ENCODE data around the gene ZNF785. TPM values are rescaled to one million over a fixed set of nuclear protein-coding genes. Genes with fewer than 3 reads are reported as not detected.
A peak's percentile ranks its signal among the peaks of the same experiment; 100 is the strongest.

Gene ZNF785
- total RNA-seq, 1 donor, result 8.1 TPM

DNA sequence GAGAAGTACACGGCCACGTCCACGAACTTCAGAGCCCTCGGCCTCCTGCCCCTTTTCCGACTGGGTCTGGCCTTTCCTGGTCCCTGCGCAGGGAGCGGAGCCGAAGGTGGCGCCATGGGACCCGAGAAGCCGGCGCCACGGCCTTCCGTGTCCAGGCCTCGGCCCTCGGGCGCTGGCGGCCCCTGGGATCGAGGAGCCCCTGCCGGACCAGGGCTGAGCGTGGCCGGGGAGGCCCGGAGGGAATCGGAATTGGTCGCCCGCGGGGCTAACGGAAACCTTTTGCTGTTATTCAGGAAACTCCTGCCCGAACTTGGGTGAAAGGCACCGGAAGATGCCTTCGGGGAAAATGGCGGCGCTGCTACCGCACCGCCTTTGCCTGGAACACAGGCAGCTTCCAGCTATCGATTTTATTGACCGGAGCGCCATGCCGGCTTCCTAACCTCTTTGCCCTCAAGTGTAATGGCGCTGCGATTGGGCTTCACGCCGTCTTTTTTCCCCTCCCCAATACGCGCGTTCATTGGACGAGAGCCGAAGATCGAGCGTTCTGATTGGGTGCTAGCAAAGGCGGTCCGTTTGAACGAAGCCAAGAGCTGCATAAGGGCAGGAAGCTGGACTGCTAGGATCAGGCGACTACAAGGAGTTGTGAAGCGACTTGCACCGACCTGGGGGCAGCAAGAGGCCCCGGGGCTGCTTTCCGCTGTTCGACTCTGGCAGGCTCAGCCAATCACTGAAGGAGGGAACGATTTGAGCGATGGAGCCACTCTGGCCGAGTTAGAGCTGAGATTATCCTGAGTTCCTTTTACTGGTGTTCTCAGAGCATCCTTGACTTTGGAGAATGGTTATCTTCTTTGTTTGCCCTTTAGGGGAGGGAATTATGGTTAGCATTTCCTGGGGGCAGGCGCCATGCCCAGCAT, 24.7 kb upstream of the ZNF785 start, which contains the start of gene ZNF689:
Gene ZNF689 (minus strand): TSS at position 464 of the 914 bp plus-strand sequence. CDS start 348 bp downstream, at position 116.
- peak; percentile 98 for DNase-seq (ENCODE audit: low read depth)
- TF ChIP-seq, protein P1, sequence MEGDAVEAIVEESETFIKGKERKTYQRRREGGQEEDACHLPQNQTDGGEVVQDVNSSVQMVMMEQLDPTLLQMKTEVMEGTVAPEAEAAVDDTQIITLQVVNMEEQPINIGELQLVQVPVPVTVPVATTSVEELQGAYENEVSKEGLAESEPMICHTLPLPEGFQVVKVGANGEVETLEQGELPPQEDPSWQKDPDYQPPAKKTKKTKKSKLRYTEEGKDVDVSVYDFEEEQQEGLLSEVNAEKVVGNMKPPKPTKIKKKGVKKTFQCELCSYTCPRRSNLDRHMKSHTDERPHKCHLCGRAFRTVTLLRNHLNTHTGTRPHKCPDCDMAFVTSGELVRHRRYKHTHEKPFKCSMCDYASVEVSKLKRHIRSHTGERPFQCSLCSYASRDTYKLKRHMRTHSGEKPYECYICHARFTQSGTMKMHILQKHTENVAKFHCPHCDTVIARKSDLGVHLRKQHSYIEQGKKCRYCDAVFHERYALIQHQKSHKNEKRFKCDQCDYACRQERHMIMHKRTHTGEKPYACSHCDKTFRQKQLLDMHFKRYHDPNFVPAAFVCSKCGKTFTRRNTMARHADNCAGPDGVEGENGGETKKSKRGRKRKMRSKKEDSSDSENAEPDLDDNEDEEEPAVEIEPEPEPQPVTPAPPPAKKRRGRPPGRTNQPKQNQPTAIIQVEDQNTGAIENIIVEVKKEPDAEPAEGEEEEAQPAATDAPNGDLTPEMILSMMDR (IDR thresholded peaks at IDR 0.05; ENCODE audit: insufficient read depth, low read length), result no peak
- H3K4me3 ChIP-seq (ENCODE audit: low read depth, low read length), result peak within 1 kb of the TSS; percentile 89

DNA sequence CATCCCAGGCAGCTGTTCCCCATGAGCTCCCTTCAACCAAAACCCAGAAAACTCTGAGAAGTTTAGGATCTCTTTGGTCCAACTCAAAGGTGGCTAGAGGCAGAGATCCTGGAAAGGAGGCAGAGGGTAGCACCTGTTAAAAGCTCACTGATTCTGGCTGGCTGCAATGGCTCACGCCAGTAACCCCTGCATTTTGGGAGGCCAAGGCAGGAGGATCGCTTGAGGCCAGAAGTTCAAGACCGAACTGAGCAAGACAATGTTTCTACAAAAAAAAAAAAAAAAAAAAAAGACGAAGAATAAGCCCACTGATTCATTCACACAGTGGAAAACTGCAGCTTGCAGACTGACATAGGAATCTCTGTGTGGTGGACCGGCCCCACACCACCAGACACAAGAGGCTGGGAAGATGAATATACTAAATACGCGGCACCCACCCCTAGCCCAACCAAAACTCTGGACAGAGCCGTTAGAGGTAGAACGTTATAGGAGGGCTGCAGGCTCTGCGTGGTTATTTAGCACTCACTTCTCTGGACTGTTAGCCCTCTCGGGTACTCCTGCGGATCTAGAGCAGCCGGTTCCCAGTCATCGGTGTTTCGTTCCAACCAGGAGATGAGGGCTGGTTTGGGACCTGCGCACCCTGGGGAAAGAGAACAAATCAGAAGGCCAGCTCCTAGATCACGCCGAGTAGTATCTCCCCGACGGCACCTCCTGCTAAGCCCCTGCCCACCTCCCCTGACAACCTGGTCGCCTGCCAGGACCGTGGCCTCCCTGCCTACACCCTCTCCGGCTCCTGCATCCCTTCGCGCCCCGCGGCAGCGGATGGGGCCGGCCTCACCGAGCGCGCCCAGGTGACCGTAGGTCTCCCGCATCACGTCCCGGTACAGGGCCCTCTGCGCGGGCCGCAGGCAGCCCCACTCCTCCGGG, 23.8 kb upstream of the ZNF785 start:
- DNase-seq (ENCODE audit: low read depth), result peak; percentile 35
- H3K4me3 ChIP-seq (ENCODE audit: low read depth, low read length), result peak overlapping the region; percentile 89
- TF ChIP-seq, protein P1 (IDR thresholded peaks at IDR 0.05; ENCODE audit: insufficient read depth, low read length), result no peak

DNA sequence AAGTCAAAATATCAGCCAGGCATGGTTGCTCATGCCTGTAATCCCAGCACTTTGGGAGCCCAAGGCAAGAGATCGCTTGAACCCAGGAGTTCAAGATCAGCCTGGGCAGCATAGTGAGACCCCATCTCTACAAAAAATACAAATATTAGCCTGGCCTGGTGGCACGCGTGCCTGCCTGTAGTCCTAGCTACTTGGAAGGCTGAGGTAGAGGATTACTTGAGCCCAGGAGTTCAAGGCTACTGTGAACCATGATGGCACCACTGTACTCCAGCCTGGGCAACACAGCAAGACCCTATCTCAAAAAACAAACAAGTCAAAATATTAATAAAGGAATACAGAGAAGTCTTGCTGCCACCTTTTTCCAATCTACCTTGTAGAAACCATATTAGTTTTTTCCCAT, 20.5 kb upstream of the ZNF785 start:
- TF ChIP-seq, protein P1 (IDR thresholded peaks at IDR 0.05; ENCODE audit: insufficient read depth, low read length), result no peak
- no peak for DNase-seq (ENCODE audit: low read depth)
- H3K4me3 ChIP-seq (ENCODE audit: low read depth, low read length), result no peak overlapping the region

DNA sequence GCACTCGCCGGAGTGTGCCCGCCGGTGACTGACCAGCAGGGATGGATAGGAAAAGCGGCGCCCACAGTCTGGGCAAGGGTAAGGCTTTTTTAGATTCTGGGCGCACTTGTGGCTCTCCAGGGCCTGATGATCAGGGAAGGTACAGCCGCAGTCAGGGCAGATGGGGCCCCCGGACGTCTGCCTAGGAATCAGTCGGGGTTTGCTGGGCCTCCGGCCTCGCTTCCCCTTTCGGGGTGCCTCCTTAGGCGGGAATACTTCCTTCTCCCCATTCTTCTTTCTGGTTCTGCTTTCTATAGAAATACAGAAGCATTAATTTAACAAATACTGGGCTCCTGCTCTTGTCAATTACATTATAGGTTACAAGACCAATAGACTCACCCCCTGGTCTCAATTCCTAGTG, 19.7 kb upstream of the ZNF785 start:
- TF ChIP-seq, protein P1 (IDR thresholded peaks at IDR 0.05; ENCODE audit: insufficient read depth, low read length), result no peak

DNA sequence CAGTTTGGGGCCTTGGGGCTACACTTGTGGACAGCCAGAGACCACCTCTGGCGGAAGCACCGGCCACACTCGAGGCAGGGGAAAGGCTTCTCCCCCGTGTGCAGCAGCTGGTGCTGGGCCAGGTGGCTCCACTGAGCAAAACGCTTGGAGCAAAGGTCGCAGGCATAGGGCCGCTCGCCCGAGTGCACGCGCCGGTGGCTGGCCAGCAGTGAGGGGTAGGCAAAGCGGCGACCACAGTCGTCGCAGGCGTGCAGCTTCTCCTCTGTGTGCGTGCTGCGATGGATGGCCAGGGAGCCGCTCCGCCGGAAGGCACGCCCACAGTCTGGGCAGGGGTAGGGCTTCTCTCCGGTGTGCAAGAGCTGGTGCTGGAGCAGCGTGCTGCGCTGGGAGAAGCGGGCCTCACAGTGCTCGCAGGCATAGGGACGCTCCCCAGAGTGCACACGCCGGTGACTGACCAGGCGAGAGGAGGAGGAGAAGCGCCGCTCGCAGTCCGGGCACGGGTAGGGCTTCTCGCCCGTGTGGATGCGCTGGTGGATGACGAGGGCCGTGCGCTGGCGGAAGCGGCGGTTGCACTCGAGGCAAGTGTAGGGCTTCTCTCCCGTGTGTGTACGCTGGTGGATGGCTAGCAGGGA, 18.9 kb upstream of the ZNF785 start:
- TF ChIP-seq, protein P1 (IDR thresholded peaks at IDR 0.05; ENCODE audit: insufficient read depth, low read length), result no peak
- no peak overlapping the region for H3K4me3 ChIP-seq (ENCODE audit: low read depth, low read length)
- no peak for DNase-seq (ENCODE audit: low read depth)

More for the DNA sequence above, 19.7 kb upstream of the ZNF785 start:
- no peak overlapping the region for H3K4me3 ChIP-seq (ENCODE audit: low read depth, low read length)
- DNase-seq (ENCODE audit: low read depth), result no peak

DNA sequence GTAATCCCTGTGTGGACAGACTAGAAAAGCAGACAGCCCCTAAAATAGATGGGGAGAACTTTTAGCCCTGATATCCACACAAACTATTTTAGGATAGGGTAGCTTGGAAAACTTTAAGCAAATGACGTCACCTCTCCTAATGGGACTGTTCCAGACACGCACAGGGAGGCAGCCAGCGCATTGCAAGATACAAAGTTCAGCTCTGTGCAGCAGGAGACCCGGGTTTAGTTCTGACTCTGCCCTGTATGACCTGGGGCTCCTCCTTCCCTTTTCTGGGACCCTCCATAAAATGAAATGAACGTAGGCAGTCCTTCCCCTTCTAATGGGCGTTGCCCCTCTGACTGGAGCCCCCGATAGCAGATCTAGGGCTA, 18.4 kb upstream of the ZNF785 start:
- H3K4me3 ChIP-seq (ENCODE audit: low read depth, low read length), result no peak overlapping the region
- peak; percentile 27 for DNase-seq (ENCODE audit: low read depth)
- TF ChIP-seq, protein P1 (IDR thresholded peaks at IDR 0.05; ENCODE audit: insufficient read depth, low read length), result no peak

Data from fibroblast of the aortic adventitia (primary cell).